ENCODE data around the gene RASSF5. TPM values are rescaled to one million over a fixed set of nuclear protein-coding genes. Genes with fewer than 3 reads are reported as not detected.

The RASSF5 gene
- polyA plus RNA-seq, 1 donor from 2014 or later: 4.0 TPM

- Histone ChIP-seq H3K9me3 (ENCODE audit: low read length) (no peaks in the 10 kb centered on the region), H2AFZ (ENCODE audit: low read depth, low read length) (no peak overlapping the region), H3F3A (ENCODE audit: insufficient read depth, low read length, poor library complexity, severe bottlenecking) (no peaks in the 10 kb centered on the region), H3K36me3 (ENCODE audit: insufficient read depth, low read length) (no peaks in the 10 kb centered on the region), H3K79me2 (replicated peaks; ENCODE audit: insufficient read depth, low read length) (no peaks in the 10 kb centered on the region), H3K9me2 (ENCODE audit: insufficient read depth, low read length) (no peaks in the 10 kb centered on the region), H3K9ac (ENCODE audit: low read length) (no peak overlapping the region), H3K4me3 (ENCODE audit: low read length) (no peak overlapping the region), H4K20me1 (ENCODE audit: insufficient read depth) (no peaks in the 10 kb centered on the region), H3K27me3 (ENCODE audit: insufficient read depth, low read depth, low read length) (no peaks in the 10 kb centered on the region), H3K4me2 (ENCODE audit: low read length) (no peak overlapping the region), H3K27ac (ENCODE audit: low read length) (no peak overlapping the region)
- no peak for TF ChIP-seq CTCF (IDR thresholded peaks at IDR 0.05; ENCODE audit: poor library complexity, severe bottlenecking)
- TF ChIP-seq RAD21 (conservative IDR thresholded peaks at IDR 0.05): no peak
- TF ChIP-seq EP300 (conservative IDR thresholded peaks at IDR 0.05; ENCODE audit: poor library complexity, severe bottlenecking): no peak
- no peak for TF ChIP-seq REST (IDR thresholded peaks at IDR 0.05; ENCODE audit: borderline replicate concordance)
- no peak for TF ChIP-seq POLR2AphosphoS5 (IDR thresholded peaks at IDR 0.05)
- no peak for TF ChIP-seq EZH2 (IDR thresholded peaks at IDR 0.05; ENCODE audit: borderline replicate concordance, insufficient read depth, low read length, poor library complexity, severe bottlenecking)
- TF ChIP-seq SMC3 (conservative IDR thresholded peaks at IDR 0.05; ENCODE audit: poor library complexity): no peak
- TF ChIP-seq MXI1 (conservative IDR thresholded peaks at IDR 0.05; ENCODE audit: poor library complexity, severe bottlenecking): no peak
- no peak for TF ChIP-seq TAF1 (IDR thresholded peaks at IDR 0.05; ENCODE audit: low read depth)
Measured at GRCh38 chr1:206575165-206575893, 68.0 kb downstream of the RASSF5 start.

- no peaks in the 10 kb centered on the region for H4K20me1 ChIP-seq (ENCODE audit: insufficient read depth)
- no peaks in the 10 kb centered on the region for H3K9me2 ChIP-seq (ENCODE audit: insufficient read depth, low read length)
- no peak overlapping the region for H3K9ac ChIP-seq (ENCODE audit: low read length)
- no peaks in the 10 kb centered on the region for H3K27me3 ChIP-seq (ENCODE audit: insufficient read depth, low read depth, low read length)
- H3K36me3 ChIP-seq (ENCODE audit: insufficient read depth, low read length): no peaks in the 10 kb centered on the region
- H3K4me3 ChIP-seq (ENCODE audit: low read length): no peak overlapping the region
- H3K27ac ChIP-seq (ENCODE audit: low read length): no peak overlapping the region
- H3K9me3 ChIP-seq (ENCODE audit: low read length): no peaks in the 10 kb centered on the region
- TF ChIP-seq MXI1 (conservative IDR thresholded peaks at IDR 0.05; ENCODE audit: poor library complexity, severe bottlenecking): no peak
- TF ChIP-seq EZH2 (IDR thresholded peaks at IDR 0.05; ENCODE audit: borderline replicate concordance, insufficient read depth, low read length, poor library complexity, severe bottlenecking): no peak
- no peak for TF ChIP-seq CTCF (IDR thresholded peaks at IDR 0.05; ENCODE audit: poor library complexity, severe bottlenecking)
- TF ChIP-seq SMC3 (conservative IDR thresholded peaks at IDR 0.05; ENCODE audit: poor library complexity): no peak
- no peak for TF ChIP-seq TAF1 (IDR thresholded peaks at IDR 0.05; ENCODE audit: low read depth)
- no peak for TF ChIP-seq RAD21 (conservative IDR thresholded peaks at IDR 0.05)
- TF ChIP-seq REST (IDR thresholded peaks at IDR 0.05; ENCODE audit: borderline replicate concordance): no peak
- TF ChIP-seq EP300 (conservative IDR thresholded peaks at IDR 0.05; ENCODE audit: poor library complexity, severe bottlenecking): no peak
- TF ChIP-seq POLR2AphosphoS5 (IDR thresholded peaks at IDR 0.05): no peak
- no peak overlapping the region for H3K4me2 ChIP-seq (ENCODE audit: low read length)
- no peak overlapping the region for H2AFZ ChIP-seq (ENCODE audit: low read depth, low read length)
- no peaks in the 10 kb centered on the region for H3K79me2 ChIP-seq (replicated peaks; ENCODE audit: insufficient read depth, low read length)
- H3F3A ChIP-seq (ENCODE audit: insufficient read depth, low read length, poor library complexity, severe bottlenecking): no peaks in the 10 kb centered on the region
Measured at GRCh38 chr1:206575894-206576737, 68.8 kb downstream of the RASSF5 start.

Data from neural cell (in vitro differentiated cells).